Activated T-helper 1 cell treated with Interleukin-2 at 50 U/mL for 16 hours (primary cell): Measurements from ENCODE around the gene MMRN2.
A peak's percentile ranks its signal among the peaks of the same experiment; 100 is the strongest.
"Not testable (repeated sequence)": the region's sequence is repeated elsewhere in the genome, so short reads cannot be mapped to it uniquely, and the experiment has no call there.

ENCODE experiments used
- DNase-seq: peaks from one replicate; pipeline ENCODE4 v3.0.0-alpha.2; 2020; ENCODE audit warnings: low read depth

MMRN2 gene, protein sequence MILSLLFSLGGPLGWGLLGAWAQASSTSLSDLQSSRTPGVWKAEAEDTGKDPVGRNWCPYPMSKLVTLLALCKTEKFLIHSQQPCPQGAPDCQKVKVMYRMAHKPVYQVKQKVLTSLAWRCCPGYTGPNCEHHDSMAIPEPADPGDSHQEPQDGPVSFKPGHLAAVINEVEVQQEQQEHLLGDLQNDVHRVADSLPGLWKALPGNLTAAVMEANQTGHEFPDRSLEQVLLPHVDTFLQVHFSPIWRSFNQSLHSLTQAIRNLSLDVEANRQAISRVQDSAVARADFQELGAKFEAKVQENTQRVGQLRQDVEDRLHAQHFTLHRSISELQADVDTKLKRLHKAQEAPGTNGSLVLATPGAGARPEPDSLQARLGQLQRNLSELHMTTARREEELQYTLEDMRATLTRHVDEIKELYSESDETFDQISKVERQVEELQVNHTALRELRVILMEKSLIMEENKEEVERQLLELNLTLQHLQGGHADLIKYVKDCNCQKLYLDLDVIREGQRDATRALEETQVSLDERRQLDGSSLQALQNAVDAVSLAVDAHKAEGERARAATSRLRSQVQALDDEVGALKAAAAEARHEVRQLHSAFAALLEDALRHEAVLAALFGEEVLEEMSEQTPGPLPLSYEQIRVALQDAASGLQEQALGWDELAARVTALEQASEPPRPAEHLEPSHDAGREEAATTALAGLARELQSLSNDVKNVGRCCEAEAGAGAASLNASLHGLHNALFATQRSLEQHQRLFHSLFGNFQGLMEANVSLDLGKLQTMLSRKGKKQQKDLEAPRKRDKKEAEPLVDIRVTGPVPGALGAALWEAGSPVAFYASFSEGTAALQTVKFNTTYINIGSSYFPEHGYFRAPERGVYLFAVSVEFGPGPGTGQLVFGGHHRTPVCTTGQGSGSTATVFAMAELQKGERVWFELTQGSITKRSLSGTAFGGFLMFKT

DNA sequence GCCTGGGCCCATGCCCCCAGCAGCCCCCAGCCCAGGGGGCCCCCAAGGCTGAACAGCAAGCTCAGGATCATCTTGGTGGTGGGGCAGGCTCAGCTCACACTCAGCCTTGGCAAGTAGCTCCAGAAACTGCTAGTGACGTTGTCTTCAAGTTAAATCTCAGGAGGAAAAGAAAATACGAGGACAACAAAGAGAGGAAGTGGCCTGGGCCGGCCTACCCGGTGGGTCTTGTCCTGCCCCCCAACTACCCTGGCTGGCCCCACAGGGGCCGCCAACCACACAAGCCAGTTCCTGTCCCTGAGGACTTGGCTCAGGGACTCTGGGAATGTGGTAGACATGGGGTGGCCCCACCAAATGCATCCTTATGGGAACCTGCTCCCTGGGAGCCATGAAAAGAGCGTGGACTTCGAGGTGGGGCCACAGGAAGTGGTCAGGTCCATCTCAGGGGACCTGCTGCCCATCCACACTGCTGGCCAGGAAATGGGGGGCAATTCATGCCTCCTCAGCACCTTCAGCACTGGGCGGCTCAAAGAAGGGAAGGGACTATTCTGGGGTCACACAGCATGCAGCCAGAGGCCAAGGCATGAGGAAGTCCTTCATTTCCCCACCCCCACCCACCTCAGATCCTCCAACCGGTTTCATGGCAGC, at the start of gene MMRN2:
Gene MMRN2 (minus strand): TSS at position 145 of the 645 bp plus-strand sequence. CDS start 74 bp downstream, at position 71.
- no peak for DNase-seq

DNA sequence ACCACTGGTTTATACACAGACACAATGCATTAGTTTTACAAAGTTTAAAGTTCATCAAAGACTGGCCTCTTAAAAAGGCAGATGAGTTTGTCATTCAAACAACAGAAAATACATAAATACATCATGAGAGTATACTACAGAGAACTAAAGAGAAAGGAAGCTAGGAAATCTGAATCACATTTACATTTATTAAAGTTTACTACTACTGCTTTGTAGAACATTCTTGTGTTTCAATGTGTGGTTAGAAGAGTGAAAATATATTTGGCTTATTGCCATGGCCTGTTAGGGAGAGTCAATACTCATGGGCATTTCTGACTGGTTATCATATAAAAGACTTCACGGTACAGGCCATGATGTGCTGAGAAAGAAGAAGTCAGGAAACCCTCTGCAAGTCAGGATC, 49.7 kb upstream of the MMRN2 start:
- not testable (repeated sequence) for DNase-seq

DNA sequence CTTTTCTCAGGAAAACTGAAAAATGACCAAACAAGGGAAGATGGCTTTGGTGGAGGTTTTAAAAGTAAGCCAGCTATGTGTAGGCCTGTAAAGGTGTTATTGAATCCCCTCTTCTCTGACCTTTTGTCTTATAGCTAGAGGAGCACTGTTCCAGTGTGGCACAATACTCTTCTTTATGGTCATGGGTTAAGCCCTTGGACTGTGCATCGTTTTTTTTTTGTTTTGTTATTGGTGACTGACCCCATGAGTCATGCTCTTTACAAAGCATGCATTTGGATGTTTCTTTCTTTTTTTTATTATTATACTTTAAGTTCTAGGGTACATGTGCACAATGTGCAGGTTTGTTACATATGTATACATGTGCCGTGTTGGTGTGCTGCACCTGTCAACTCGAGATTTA, 43.1 kb upstream of the MMRN2 start:
- no peak for DNase-seq

DNA sequence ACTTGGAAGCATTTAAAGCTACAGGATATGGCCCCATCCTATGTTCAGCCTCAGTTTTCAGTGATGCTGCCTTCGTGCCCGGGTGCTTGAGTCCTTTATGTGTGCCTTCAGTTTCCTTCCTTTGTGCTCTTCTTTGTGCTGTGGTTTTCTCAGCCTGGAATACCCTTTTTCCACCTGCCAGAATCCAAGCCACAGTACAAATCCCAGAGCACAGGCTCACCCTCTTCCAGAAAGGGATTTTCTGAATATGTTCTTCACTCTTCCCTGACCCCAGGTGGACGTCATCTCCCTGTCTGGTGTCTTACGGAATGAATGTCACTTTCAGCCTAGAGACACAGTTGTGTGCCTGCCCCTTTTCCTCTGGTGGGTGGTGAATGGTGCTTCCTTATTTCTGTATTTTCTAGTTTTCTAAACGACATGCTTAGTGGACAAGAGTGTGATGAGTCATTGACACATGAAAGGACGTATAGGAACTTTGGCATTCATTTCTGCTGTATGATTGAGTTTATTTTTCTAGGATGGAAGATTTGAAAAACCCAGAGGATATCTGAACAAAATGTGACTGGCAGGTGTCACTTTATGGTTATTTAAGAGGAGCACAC, 42.5 kb upstream of the MMRN2 start:
- DNase-seq: not testable (repeated sequence)

DNA sequence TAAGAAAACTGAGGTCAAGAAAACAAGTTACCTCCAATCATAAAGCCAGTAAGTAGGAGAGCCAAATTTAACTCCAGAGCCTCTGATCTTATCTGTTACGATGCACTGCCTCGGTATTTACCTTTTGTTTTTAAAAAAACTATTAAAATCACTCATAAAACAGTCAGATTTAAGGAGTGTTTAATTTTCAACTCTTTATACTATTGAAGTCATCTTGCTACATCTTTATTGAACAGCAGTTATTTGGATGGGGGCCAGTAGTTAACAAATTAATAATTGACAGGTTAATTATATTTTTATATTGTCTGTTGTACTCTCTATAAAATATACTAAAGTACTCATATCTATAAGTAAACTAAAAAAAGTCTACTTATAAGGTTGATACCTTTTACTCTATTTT, 35.5 kb upstream of the MMRN2 start:
- no peak for DNase-seq

DNA sequence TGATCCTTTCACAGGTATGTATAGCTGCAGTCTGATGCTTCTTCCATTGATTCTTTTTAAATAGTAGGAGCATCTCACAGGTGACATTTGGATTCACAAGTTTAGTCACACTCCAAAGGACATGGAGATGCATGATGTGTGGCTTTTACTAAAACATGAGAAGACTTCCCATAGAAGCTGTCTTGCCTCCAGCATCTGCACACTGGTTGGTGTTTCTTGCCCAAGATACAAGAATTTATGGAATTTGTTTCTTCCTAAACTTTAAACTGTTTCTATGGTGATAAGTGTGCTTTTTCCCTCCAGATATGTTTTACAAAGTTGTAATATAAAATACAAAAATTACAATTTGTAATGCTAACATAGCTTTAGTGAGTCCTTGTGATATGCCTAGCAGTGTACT, 35.0 kb upstream of the MMRN2 start:
- DNase-seq: no peak

DNA sequence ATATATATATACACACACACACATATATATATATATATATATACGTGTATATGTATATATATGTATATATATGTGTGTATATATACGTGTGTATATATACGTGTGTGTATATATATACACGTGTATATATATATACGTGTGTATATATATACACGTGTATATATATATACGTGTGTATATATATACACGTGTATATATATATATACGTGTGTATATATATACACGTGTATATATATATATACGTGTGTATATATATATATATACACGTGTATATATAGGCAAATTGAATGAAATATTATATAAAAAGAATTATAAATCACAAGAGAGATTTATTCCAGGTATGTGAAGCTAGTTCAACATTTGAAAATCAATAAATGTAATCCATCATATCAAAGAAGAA, 33.9 kb upstream of the MMRN2 start:
- not testable (repeated sequence) for DNase-seq

DNA sequence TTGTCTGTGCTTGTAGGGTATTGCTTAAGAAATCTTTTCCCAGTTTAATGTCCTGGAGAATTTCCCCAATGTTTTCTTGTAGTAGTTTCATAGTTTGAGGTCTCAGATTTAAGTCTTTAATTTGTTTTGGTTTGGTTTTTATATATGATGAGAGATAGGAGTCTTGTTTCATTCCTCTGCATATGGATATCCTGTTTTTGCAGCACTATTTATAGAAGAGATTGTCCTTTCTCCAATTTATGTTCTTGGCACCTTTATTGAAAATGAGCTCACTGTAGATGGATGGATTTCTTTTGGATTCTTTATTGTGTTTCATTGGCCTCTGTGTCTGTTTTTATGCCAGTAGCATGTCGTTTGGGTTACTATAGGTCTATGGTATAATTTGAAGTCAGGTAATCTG, 31.1 kb upstream of the MMRN2 start:
- no peak for DNase-seq

DNA sequence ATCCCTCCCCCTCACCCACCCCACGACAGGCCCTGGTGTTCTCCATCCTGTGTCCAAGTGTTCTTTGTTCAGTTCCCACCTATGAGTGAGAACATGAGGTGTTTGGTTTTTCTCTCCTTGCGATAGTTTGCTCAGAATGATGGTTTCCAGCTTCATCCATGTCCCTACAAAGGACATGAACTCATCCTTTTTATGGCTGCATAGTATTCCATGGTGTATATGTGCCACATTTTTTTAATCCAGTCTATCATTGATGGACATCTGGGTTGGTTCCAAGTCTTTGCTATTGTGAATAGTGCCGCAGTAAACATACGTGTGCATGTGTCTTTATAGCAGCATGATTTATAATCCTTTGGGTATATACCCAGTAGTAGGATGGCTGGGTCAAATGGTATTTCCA, 27.1 kb upstream of the MMRN2 start:
- DNase-seq: not testable (repeated sequence)

DNA sequence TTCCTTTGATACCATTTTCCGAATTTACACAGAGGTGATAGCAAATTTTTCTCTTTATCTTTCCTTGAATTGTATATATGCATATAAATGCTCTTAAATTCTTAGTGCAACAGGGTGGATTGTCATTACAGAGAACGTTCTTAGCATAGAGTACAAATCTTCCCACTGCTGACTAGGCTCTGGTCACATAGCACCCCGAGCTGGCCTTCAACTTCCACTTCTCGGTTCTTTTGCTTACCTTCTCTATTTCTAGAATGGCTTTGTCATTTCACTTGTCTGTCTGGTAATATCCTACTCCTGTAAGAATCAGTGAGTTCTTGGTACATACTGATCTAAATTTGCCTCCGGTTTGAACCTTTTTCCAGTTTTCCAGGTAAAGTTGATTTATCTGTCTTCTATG, 24.3 kb upstream of the MMRN2 start:
- DNase-seq: no peak

DNA sequence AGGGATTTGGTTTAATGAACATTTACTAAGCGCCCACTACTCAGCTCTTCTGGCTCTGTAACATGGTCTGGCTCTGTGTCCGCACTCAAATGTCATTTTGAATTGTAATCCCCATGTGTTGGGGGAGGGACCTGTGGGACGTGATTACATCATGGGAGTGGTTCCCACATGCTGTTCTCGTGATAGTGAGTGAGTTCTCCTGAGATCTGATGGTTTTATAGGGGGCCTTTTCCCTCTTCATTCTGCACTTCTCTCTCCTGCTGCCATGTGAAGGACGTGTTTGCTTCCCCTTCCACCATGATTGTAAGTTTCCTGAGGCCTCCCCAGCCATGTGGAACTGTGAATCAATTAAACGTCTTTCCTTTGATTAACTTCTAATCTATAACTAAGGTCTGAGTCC, 23.6 kb upstream of the MMRN2 start:
- not testable (repeated sequence) for DNase-seq

DNA sequence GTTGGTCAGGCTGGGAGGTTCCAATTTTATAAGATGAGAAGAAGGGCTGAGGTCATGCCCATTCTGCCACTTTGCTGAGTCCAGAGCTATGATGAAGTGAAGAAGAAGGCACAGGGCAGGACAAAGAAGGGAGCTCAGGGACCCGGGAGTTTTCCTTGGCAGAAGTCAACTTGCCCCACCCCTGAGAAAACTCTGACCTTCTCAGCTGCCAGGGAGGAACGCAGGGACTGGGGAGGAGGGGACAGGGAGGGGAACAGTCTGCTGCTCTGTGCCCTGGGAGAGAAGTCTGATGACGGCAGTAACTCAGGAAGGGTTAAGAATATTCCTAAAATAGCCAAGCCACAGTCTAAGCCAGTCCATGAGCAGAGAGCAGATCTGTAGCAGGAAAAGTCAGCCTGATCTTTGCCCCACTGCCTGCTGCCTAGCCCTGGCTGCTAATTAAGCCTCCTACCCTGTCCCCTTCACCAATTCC, 22.6 kb upstream of the MMRN2 start:
- DNase-seq: no peak

DNA sequence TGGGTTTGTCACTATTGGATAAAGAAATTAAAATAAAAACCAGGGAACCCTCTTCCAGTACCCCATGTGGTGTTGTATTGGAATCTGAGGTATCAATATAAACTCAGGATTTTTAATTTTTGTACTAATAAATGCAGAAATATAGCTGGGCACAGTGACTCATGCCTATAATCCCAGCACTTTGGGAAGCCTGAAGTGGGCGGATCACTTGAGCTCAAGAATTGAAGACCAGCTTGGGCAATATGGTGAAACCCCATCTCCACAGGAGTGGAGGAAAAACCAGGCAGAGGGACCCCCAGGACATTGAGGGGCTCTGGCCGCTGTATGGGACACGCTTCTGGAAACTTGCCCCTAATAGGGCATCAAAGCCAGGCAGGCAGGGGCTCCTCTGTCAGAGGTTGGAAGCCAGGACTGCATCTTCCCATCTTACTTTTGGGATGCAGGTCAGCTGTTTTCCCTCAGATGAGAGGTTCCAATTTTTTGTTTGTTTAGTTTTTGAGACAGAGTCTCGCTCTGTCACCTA, 21.9 kb upstream of the MMRN2 start:
- no peak for DNase-seq

DNA sequence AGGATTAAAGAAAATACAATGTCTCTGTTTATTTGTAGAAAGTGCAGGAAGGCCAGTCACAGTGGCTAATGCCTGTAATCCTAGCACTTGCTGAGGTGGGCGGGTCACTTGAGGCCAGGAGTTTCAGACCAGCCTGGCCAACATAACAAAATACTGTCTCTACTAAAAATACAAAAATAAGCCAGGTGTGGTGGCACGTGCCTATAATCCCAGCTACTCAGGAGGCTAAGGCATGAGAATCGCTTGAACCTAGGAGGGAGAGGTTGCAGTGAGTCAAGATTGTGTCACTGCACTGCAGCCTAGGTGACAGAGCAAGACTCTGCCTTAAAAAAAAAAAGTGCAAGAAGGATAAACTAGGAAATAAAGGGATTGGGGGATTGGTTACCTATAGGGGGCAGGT, 21.0 kb upstream of the MMRN2 start:
- not testable (repeated sequence) for DNase-seq

DNA sequence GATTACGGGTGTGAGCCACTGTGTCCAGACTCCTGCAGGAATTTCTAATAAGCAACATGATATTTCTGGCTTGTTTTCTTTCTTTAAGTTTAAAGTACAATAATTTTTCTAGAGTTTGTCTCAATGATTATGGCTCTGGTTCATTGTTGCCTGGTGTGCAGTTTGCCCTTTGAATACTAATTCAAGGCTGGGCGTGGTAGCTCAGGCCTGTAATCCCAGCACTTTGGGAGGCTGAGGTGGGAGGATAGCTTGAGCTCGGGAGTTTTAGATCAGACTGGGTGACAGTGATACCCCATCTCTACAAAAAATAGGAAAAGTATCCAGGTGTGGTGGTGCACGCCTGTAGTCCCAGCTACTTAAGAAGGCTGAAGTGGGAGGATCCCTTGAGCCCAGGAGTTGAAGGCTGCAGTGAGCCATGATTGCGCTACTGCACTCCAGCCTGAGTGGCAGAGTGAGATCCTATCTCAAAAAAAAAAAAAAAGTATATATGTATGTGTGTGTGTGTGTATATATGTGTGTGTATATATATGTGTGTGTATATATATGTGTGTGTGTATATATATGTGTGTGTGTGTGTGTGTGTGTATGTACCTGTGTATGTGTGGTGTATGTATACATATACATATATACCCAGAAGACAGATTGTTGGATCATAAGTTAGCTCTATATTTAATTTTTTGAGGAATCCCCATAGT, 19.1 kb upstream of the MMRN2 start:
- no peak for DNase-seq

DNA sequence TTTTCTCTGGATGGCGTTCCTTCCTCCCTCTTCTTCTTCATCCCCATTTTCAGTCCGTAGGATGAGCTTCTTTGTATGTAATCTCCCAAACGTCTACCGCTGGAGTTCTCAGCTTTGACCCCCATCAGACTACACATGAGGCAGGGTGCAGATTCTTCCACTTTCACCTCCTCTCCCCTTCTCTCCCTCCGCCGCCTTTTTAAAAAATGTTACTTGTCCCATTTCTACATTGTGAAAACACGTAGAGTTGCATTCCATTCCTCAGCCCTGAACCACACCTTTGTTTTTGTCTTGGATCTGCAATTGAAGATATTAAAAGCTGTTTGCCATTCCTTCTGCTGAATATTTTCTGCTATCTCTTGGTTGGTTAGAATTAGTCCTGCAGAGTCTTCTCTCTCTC, 17.1 kb upstream of the MMRN2 start:
- no peak for DNase-seq

DNA sequence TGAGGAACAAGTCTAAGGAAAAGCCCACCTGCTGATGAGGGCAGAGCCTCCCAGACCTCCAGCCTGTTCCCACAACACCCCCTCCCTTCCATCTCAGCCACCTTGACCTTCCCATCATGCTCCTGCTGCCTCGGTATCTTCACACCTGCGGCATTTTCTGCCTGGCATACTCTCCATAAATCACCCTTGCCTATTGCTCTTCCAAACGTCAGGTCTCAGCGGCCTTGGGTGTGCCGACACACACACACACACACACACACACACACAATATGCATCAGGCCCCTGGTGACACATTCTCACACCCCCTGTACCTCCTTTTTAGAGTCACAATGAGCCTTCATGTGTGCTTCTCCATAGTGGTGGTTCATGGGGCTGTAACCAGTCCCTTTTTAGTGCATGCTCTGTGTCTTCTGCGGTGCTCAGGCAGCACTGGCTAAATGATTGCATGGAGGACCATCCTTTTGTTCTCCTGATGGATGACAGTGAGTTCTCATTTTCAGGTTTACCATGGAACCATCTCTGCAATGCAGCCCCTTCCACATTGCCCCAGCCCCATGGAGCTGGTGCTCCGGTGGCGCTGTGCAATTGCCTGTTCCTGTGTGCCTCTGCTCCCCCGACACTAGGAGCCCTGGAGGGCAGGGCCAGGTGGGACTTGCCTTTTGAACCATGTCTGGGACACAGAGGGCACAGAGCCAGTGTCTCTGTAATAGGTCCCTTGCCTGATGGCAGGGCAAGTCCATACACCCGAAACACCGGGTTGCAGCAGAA, 15.4 kb upstream of the MMRN2 start:
- no peak for DNase-seq

DNA sequence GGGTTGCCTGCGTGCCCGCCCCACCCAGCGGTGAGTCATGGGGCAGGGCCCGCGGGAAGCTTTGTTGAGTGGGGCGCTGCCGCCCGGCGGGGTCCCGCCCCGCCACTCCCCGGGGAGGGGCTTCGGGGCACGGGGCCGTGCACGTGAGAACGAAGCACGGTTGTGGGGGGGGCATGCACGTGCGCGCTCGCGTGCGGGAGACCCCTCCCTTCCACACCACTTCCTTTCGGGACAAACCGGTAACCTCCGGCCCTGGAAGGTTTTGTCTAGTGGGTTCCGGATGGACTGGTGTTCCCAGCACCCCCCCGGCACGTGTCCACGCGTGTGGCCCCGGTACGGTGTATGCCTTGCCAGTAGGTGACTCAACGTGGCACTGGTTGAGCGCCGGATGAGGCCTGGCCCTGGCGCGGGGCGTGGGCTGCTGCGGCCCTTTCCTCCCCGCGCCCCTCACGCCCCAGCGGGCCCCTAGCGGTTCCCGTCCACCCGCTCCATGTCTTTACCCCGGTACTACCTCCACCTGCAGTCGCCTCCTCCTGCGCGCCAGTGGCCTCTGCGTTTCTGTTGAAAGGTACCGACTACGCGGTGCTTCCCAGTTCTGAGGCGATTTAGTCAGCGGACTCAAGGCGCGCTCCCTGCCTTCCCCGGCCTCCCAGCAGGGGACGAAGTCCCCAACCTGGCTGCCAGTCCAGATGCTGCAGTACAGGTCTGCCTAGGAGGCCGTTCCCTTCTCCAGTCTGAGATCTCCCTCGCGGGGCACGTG, 14.0 kb upstream of the MMRN2 start:
- peak; percentile 90 for DNase-seq

DNA sequence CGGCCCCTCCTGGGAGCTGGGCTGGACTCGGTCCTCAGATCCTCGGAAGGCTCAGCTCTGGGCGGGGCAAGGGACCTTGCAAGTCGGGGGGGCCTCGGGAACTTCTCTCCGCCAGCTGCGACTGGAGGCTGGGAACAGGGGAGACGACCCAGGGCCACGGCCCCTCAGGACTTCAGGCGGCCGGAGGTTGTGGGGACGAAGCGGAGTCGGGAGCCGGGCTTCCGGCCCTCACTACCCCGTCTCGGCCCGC, 13.5 kb upstream of the MMRN2 start:
- no peak for DNase-seq
